Renal cortex interstitium (tissue), 3 donors: Measurements from ENCODE around the gene XAGE1B. TPM values are rescaled to one million over a fixed set of nuclear protein-coding genes. Genes with fewer than 3 reads are reported as not detected.

Experiments
- polyA plus RNA-seq, 3 donors: library from polyadenylated mRNA; unstranded; fragments of 120-200 nt; gene quantifications; one replicate each; pipeline ENCODE4 v1.2.1, GENCODE V29; 2013; ENCODE audit not compliant: insufficient read length in 3 of 3

XAGE1B gene
- polyA plus RNA-seq, 3 donors, result not detected

Other genes with a start within 250 kb of the XAGE1B start
- under 1 TPM in 1 of 3 donors, not detected in 2; 0.17 TPM for gene XAGE2, start 148.0 kb downstream of the XAGE1B start, polyA plus RNA-seq
- not detected for gene XAGE1A, start 21.3 kb downstream of the XAGE1B start, polyA plus RNA-seq
- not detected for gene SSX7, start 137.8 kb upstream of the XAGE1B start, polyA plus RNA-seq
- gene SSX2, start 190.1 kb upstream of the XAGE1B start, polyA plus RNA-seq, result not detected
- gene SSX2B, start 234.2 kb upstream of the XAGE1B start, polyA plus RNA-seq, result under 1 TPM in 1 of 3 donors, not detected in 2; 0.09 TPM